NB4 (cell line): ENCODE measurements around the gene DHCR24.

Source experiments
- DNase-seq: peaks from one replicate; pipeline ENCODE4 v3.0.0; 2010; ENCODE audit warnings: low read depth
- H3K4me3 ChIP-seq: one replicate; pipeline ENCODE4 v1.5.1; 2011; ENCODE audit warnings: mild to moderate bottlenecking, low read depth, low read length, moderate library complexity
- CTCF ChIP-seq: IDR thresholded peaks from one replicate; pipeline ENCODE4 v1.5.1; 2012; ENCODE audit warnings: low read depth, low read length
- MAX ChIP-seq: IDR thresholded peaks from 2 replicates; pipeline ENCODE4 v1.6.1; 2011; ENCODE audit warnings: low read depth, low read length
- MYC ChIP-seq: IDR thresholded peaks from 2 replicates; pipeline ENCODE4 v1.6.1; 2011; ENCODE audit warnings: low read depth, low read length
- POLR2A ChIP-seq: IDR thresholded peaks from 2 replicates; pipeline ENCODE4 v1.6.1; 2011; ENCODE audit warnings: mild to moderate bottlenecking; ENCODE audit not compliant: insufficient read length; ENCODE audit errors: extremely low read depth

The DHCR24 gene

GRCh38 chr1:54853793-54854370 is 33.1 kb downstream of the DHCR24 start:
- no peak for DNase-seq
- TF ChIP-seq POLR2A (no peak), MAX (no peak), MYC (no peak), CTCF (no peak)
- H3K4me3 ChIP-seq = no peak overlapping the region

GRCh38 chr1:54853096-54853792 is 33.8 kb downstream of the DHCR24 start:
- TF ChIP-seq MYC = no peak
- no peak for TF ChIP-seq MAX
- no peak for TF ChIP-seq CTCF
- TF ChIP-seq POLR2A = no peak
- no peak for DNase-seq
- H3K4me3 ChIP-seq = no peak overlapping the region

- H3K4me3 ChIP-seq = no peak overlapping the region
- TF ChIP-seq MYC (no peak), POLR2A (no peak), CTCF (no peak), MAX (no peak)
- no peak for DNase-seq
These were observed 35.0 kb downstream of the DHCR24 start for GRCh38 chr1:54851936-54852524.

- DNase-seq = no peak
- TF ChIP-seq POLR2A = no peak
- TF ChIP-seq CTCF = no peak
- TF ChIP-seq MYC = no peak
- no peak for TF ChIP-seq MAX
- H3K4me3 ChIP-seq = no peak overlapping the region
These were observed 35.6 kb downstream of the DHCR24 start for GRCh38 chr1:54851406-54851805.

- TF ChIP-seq CTCF (no peak), POLR2A (no peak), MAX (peak; percentile 23; the same call in 1 of the 2 replicates), MYC (no peak)
- DNase-seq = peak; percentile 86
- no peak overlapping the region for H3K4me3 ChIP-seq
These were observed 36.3 kb downstream of the DHCR24 start for GRCh38 chr1:54850737-54851136.
